Stimulated activated CD4-positive, alpha-beta T cell treated with anti-CD3 and anti-CD28 coated beads, Interleukin-1b, Interleukin-23, amount 100 ng/mL, for 1 hour (primary cell): Measurements from ENCODE around the gene SCYL1.

Experiments
- DNase-seq, 2 donors: peaks; one replicate each; pipeline ENCODE4 v3.0.0-alpha.2; 2020; ENCODE audit warnings: low read depth in 2 of 2

Gene SCYL1

GRCh38 chr11:65524741-65525545 lies at the start of gene SCYL1:
Gene SCYL1, plus strand, starts transcription at chr11:65525083. Its CDS starts 71 bp downstream, at chr11:65525154.
- DNase-seq: peak; percentile 72 to 75

- DNase-seq: no peak
Observed at GRCh38 chr11:65476632-65477148, 48.2 kb upstream of the SCYL1 start.

GRCh38 chr11:65477149-65477965 lies 47.5 kb upstream of the SCYL1 start:
- peak; percentile 73 to 87 for DNase-seq

- no peak for DNase-seq
Observed at GRCh38 chr11:65478388-65479183, 46.3 kb upstream of the SCYL1 start.

- DNase-seq: no peak
Observed at GRCh38 chr11:65479184-65480145, 45.4 kb upstream of the SCYL1 start.

- DNase-seq: no peak
Observed at GRCh38 chr11:65482306-65482850, 42.5 kb upstream of the SCYL1 start.

- no peak for DNase-seq
Observed at GRCh38 chr11:65485920-65486219, 39.0 kb upstream of the SCYL1 start.

GRCh38 chr11:65486570-65487466 lies 38.1 kb upstream of the SCYL1 start:
- no peak for DNase-seq

- no peak for DNase-seq
Observed at GRCh38 chr11:65487467-65488272, 37.2 kb upstream of the SCYL1 start.

- no peak for DNase-seq
Observed at GRCh38 chr11:65488273-65489034, 36.4 kb upstream of the SCYL1 start.

- DNase-seq: no peak
Observed at GRCh38 chr11:65489035-65489705, 35.7 kb upstream of the SCYL1 start.

- no peak for DNase-seq
Observed at GRCh38 chr11:65489706-65490320, 35.1 kb upstream of the SCYL1 start.

- no peak for DNase-seq
Observed at GRCh38 chr11:65491163-65491465, 33.8 kb upstream of the SCYL1 start.

- DNase-seq: no peak
Observed at GRCh38 chr11:65491614-65492386, 33.1 kb upstream of the SCYL1 start.

GRCh38 chr11:65492387-65492636 lies 32.6 kb upstream of the SCYL1 start:
- DNase-seq: no peak

GRCh38 chr11:65492637-65493366 lies 32.1 kb upstream of the SCYL1 start:
- DNase-seq: no peak
